Retinal pigment epithelial cell (primary cell): ENCODE data around the gene BPIFA1.

Source experiments
- DNase-seq: peaks from one replicate; pipeline ENCODE4 v3.0.0-alpha.2; 2010; ENCODE audit warnings: low read depth
- H3K4me3 ChIP-seq: 2 replicates; pipeline ENCODE4 v1.5.1; 2011; ENCODE audit warnings: mild to moderate bottlenecking, low read length, control low read depth, moderate library complexity
- CTCF ChIP-seq: conservative IDR thresholded peaks from 2 replicates; pipeline ENCODE4 v1.5.1; 2011; ENCODE audit warnings: low read depth, low read length, control low read depth, inconsistent platforms

The BPIFA1 gene

GRCh38 chr20:33262658-33263065 is 26.9 kb downstream of the BPIFA1 start:
- H3K4me3 ChIP-seq: no peak overlapping the region
- peak; percentile 48 for DNase-seq
- peak; percentile 96 for TF ChIP-seq CTCF

GRCh38 chr20:33263784-33264183 is 28.0 kb downstream of the BPIFA1 start:
- H3K4me3 ChIP-seq: no peak overlapping the region
- DNase-seq: no peak
- no peak for TF ChIP-seq CTCF

- no peak for DNase-seq
- no peak overlapping the region for H3K4me3 ChIP-seq
- TF ChIP-seq CTCF: no peak
Observed at GRCh38 chr20:33267701-33268100, 31.9 kb downstream of the BPIFA1 start.

- no peak for TF ChIP-seq CTCF
- no peak overlapping the region for H3K4me3 ChIP-seq
- DNase-seq: no peak
Observed at GRCh38 chr20:33272155-33272873, 36.5 kb downstream of the BPIFA1 start.

- DNase-seq: no peak
- no peak overlapping the region for H3K4me3 ChIP-seq
- no peak for TF ChIP-seq CTCF
Observed at GRCh38 chr20:33273117-33273851, 37.5 kb downstream of the BPIFA1 start.

- no peak for TF ChIP-seq CTCF
- H3K4me3 ChIP-seq: no peak overlapping the region
- DNase-seq: no peak
Observed at GRCh38 chr20:33275215-33275614, 39.4 kb downstream of the BPIFA1 start.

GRCh38 chr20:33275871-33276270 is 40.1 kb downstream of the BPIFA1 start:
- DNase-seq: no peak
- no peak overlapping the region for H3K4me3 ChIP-seq
- no peak for TF ChIP-seq CTCF
